WTC11 (cell line): ENCODE data around the gene IPPK.

ENCODE experiments used
- ETV6 ChIP-seq: sonication (generic); formaldehyde crosslinking; IDR thresholded peaks from 2 replicates; pipeline ENCODE4 v1.8.1; 2022; ENCODE audit warnings: mild to moderate bottlenecking, missing genetic modification reagents
- FOXK1 ChIP-seq: sonication (generic); formaldehyde crosslinking; IDR thresholded peaks from 2 replicates; pipeline ENCODE4 v1.8.0; 2022; ENCODE audit warnings: mild to moderate bottlenecking, moderate library complexity, missing genetic modification reagents
- TEAD4 ChIP-seq: sonication (generic); formaldehyde crosslinking; IDR thresholded peaks from 2 replicates; pipeline ENCODE4 v1.8.0; 2022; ENCODE audit warnings: mild to moderate bottlenecking, missing genetic modification reagents
- TF ChIP-seq, protein P1 (sequence below): fragments of 200-600 bp; IDR thresholded peaks from 2 replicates; pipeline ENCODE4 v1.8.0; 2022; ENCODE audit warnings: antibody characterized with exemption
- TF ChIP-seq, protein P2 (sequence below): sonication (generic); formaldehyde crosslinking; conservative IDR thresholded peaks from 2 replicates; pipeline ENCODE4 v1.8.1; 2022; ENCODE audit warnings: mild to moderate bottlenecking, missing genetic modification reagents
- TF ChIP-seq, protein P3 (sequence below): sonication (generic); formaldehyde crosslinking; IDR thresholded peaks from 2 replicates; pipeline ENCODE4 v1.8.1; 2023; ENCODE audit warnings: mild to moderate bottlenecking, missing genetic modification reagents, moderate library complexity
- TF ChIP-seq, protein P4 (sequence below): sonication (generic); formaldehyde crosslinking; IDR thresholded peaks from 2 replicates; pipeline ENCODE4 v1.8.1; 2023; ENCODE audit warnings: mild to moderate bottlenecking, missing genetic modification reagents

DNA sequence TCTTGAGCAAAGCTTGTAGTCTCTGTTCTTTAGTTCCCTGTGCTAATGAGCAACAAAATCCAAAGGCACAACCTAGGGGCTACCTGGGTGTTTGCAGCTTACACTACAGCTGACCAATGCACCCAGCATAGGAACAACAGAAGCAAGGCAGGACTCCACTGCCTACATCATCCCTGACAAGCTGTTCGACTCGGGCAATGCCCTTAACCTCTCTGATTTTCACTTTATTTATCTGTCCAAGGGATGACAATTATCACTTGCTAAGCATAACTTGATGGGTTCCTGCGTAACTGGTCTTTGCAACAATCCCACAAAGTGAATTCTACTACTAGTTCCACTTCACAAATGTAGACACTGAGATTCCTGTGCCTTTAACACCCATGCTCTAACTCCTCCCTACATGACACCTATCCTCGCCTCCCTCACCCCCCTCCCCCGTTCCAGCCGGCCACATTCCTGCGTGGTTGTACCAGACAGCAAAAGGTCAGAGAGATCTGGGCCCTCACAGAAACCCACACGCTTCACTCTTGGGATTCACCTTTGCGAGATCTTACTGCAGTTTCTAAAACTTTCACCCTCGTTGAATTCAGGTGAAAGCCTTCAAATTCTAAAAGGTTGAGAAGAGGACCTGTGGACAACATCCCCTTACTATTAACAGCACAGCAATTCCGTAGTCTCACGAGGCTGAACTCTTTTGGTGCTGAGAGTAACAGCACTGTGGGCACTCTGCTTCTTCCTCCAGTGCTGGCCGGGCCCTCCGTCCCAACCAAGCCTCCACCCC, 995 bp downstream of the IPPK start:
- TF ChIP-seq, protein P1, sequence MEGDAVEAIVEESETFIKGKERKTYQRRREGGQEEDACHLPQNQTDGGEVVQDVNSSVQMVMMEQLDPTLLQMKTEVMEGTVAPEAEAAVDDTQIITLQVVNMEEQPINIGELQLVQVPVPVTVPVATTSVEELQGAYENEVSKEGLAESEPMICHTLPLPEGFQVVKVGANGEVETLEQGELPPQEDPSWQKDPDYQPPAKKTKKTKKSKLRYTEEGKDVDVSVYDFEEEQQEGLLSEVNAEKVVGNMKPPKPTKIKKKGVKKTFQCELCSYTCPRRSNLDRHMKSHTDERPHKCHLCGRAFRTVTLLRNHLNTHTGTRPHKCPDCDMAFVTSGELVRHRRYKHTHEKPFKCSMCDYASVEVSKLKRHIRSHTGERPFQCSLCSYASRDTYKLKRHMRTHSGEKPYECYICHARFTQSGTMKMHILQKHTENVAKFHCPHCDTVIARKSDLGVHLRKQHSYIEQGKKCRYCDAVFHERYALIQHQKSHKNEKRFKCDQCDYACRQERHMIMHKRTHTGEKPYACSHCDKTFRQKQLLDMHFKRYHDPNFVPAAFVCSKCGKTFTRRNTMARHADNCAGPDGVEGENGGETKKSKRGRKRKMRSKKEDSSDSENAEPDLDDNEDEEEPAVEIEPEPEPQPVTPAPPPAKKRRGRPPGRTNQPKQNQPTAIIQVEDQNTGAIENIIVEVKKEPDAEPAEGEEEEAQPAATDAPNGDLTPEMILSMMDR, result no peak
- TF ChIP-seq ETV6 (CRISPR knock-in tag) (no peak), TEAD4 (CRISPR knock-in tag) (no peak), FOXK1 (CRISPR knock-in tag) (no peak)
- TF ChIP-seq, protein P2, sequence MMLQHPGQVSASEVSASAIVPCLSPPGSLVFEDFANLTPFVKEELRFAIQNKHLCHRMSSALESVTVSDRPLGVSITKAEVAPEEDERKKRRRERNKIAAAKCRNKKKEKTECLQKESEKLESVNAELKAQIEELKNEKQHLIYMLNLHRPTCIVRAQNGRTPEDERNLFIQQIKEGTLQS (CRISPR knock-in tag), result no peak
- TF ChIP-seq, protein P3, sequence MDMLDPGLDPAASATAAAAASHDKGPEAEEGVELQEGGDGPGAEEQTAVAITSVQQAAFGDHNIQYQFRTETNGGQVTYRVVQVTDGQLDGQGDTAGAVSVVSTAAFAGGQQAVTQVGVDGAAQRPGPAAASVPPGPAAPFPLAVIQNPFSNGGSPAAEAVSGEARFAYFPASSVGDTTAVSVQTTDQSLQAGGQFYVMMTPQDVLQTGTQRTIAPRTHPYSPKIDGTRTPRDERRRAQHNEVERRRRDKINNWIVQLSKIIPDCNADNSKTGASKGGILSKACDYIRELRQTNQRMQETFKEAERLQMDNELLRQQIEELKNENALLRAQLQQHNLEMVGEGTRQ, result no peak
- TF ChIP-seq, protein P4, sequence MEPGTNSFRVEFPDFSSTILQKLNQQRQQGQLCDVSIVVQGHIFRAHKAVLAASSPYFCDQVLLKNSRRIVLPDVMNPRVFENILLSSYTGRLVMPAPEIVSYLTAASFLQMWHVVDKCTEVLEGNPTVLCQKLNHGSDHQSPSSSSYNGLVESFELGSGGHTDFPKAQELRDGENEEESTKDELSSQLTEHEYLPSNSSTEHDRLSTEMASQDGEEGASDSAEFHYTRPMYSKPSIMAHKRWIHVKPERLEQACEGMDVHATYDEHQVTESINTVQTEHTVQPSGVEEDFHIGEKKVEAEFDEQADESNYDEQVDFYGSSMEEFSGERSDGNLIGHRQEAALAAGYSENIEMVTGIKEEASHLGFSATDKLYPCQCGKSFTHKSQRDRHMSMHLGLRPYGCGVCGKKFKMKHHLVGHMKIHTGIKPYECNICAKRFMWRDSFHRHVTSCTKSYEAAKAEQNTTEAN (CRISPR knock-in tag), result no peak
